Common myeloid progenitor, CD34-positive (primary cell): ENCODE results near the gene SORL1.

Experiments
- CTCF ChIA-PET: fragments of 350-600 bp; sonication (Branson Sonifier 250); formaldehyde crosslinking; loops from one replicate; lab custom pipeline; 2021; ENCODE audit warnings: antibody characterized with exemption; lab: Charles Lee
- POLR2A ChIA-PET: fragments of 350-600 bp; sonication (Branson Sonifier 250); formaldehyde crosslinking; loops from one replicate; lab custom pipeline; 2021; ENCODE audit warnings: antibody characterized with exemption; lab: Charles Lee
- DNase-seq, 3 donors: peaks; one replicate each; pipeline versions ENCODE4 v3.0.0 to v3.0.0-alpha.2; 2013
- H3K27ac ChIP-seq, 2 experiments: 1 replicate in 1 of 2; 2 replicates in 1 of 2; pipeline ENCODE4 v1.7.0; 2013; ENCODE audit warnings: inconsistent platforms in 2 of 2, low read length in 2 of 2, mild to moderate bottlenecking in 2 of 2, low read depth in 1 of 2, moderate library complexity in 1 of 2; ENCODE audit not compliant: severe bottlenecking in 2 of 2, insufficient read depth in 1 of 2, poor library complexity in 1 of 2
- H3K27me3 ChIP-seq, 5 experiments: replicated peaks in 2 of 5; 1 replicate in 3 of 5; 2 replicates in 2 of 5; pipeline versions ENCODE4 v1.6.1 to v1.7.0; 2013; ENCODE audit warnings: low read length in 4 of 5, mild to moderate bottlenecking in 2 of 5, moderate library complexity in 2 of 5, inconsistent platforms in 1 of 5; ENCODE audit not compliant: insufficient read depth in 5 of 5, control insufficient read depth in 4 of 5
- H3K36me3 ChIP-seq, 4 experiments: 1 replicate in 2 of 4; 2 replicates in 2 of 4; pipeline versions ENCODE4 v1.6.1 to v1.7.0; 2013; ENCODE audit warnings: low read length in 3 of 4, control low read depth in 1 of 4, mild to moderate bottlenecking in 1 of 4; ENCODE audit not compliant: control insufficient read depth in 4 of 4, insufficient read depth in 4 of 4
- H3K4me1 ChIP-seq, 4 experiments: 1 replicate in 3 of 4; 2 replicates in 1 of 4; pipeline versions ENCODE4 v1.6.1 to v1.7.1; 2013; ENCODE audit warnings: low read length in 3 of 4, mild to moderate bottlenecking in 3 of 4, control low read depth in 1 of 4, inconsistent platforms in 1 of 4, moderate library complexity in 1 of 4; ENCODE audit not compliant: control insufficient read depth in 4 of 4, insufficient read depth in 4 of 4; ENCODE audit errors: control extremely low read depth in 1 of 4
- H3K4me3 ChIP-seq, 7 experiments: 1 replicate in 4 of 7; 2 replicates in 3 of 7; pipeline versions ENCODE4 v1.5.1 to v1.7.0; 2013; ENCODE audit warnings: mild to moderate bottlenecking in 7 of 7, low read length in 6 of 7, moderate library complexity in 6 of 7, inconsistent platforms in 2 of 7, low read depth in 2 of 7, control low read depth in 1 of 7; ENCODE audit not compliant: insufficient read depth in 4 of 7, control insufficient read depth in 1 of 7; ENCODE audit errors: extremely low read depth in 1 of 7
- H3K9me3 ChIP-seq, 5 experiments: 1 replicate in 4 of 5; 2 replicates in 1 of 5; pipeline versions ENCODE4 v1.6.1 to v1.7.1; 2013; ENCODE audit warnings: low read length in 4 of 5, mild to moderate bottlenecking in 2 of 5, inconsistent platforms in 1 of 5, low read depth in 1 of 5, moderate library complexity in 1 of 5; ENCODE audit not compliant: control insufficient read depth in 4 of 5, insufficient read depth in 2 of 5; ENCODE audit errors: control extremely low read depth in 1 of 5
- WGBS: methylation state at CpG from one replicate; pipeline ENCODE4 v1.1.5; 2013; ENCODE audit not compliant: insufficient coverage; 5-methylcytosine and 5-hydroxymethylcytosine counted together

SORL1 gene

DNA sequence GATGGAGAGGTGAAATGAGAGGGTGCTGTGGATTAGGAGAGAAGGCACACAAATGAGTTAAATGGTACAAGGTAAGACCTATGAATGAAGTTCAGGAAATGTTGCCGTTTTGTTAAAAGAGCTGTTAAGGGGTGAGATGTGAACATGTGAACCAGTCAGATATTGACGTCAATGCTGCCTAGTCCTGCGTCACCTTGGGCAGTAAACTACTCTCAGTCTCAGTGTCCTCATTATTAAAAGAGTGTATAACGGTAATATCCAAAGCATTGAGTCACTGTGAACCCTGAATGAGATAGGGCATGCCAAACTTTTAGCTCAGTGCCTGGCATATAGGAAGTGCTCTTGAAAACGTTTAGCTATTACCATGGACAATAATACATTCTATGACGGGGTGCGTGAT is 33.1 kb downstream of the SORL1 start:
- no peak overlapping the region for H3K27ac ChIP-seq
- no peak for DNase-seq
- no peaks in the 10 kb centered on the region for H3K9me3 ChIP-seq
- peaks cover 16 to 42% (median 39%) of the 10 kb centered on the region in 4 experiments for H3K4me1 ChIP-seq
- WGBS, result 94% methylated on average over 5 of the region's 7 CpGs
- no peak overlapping the region for H3K4me3 ChIP-seq
- ChIA-PET POLR2A (no interaction called here), CTCF (interaction anchor here (0.7 to 2.4 kb wide), 4 partner anchors 17 to 87 kb away, joined by 3 to 10 read pairs (median 6); no protein-coding TSS in a partner anchor)
- no peaks in the 10 kb centered on the region for H3K27me3 ChIP-seq
- peaks cover 26 to 44% (median 37%) of the 10 kb centered on the region in 4 experiments for H3K36me3 ChIP-seq

DNA sequence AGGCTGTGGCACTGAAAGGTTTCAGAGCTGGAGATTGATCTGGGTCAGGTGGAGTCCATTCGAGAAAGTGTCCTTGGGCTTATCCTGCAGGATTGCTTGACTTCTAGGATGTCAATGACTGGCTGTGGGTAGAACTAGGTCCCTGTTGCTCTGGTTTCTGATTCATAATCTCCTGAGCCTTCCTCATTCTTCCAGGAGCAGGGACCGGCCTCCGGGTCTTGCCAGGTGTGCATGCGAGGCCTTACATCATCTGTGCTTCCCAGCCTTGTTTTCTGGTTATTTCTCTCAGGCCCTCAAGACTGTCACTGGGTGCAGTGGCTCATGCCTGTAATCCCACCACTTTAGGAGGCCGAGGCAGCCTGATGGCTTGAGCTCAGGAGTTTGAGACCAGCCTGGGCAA is 33.9 kb downstream of the SORL1 start:
- no peak overlapping the region for H3K4me3 ChIP-seq
- ChIA-PET CTCF (interaction anchor here (1.3 kb wide), 1 partner anchor 26 kb away, joined by 5 read pairs; no protein-coding TSS in a partner anchor), POLR2A (no interaction called here)
- H3K36me3 ChIP-seq, result peaks cover 28 to 49% (median 40%) of the 10 kb centered on the region in 4 experiments
- H3K27me3 ChIP-seq, result no peaks in the 10 kb centered on the region
- 100% methylated on average over 3 of the region's 5 CpGs for WGBS
- DNase-seq, result no peak
- H3K4me1 ChIP-seq, result peaks cover 14 to 36% (median 35%) of the 10 kb centered on the region in 4 experiments
- H3K27ac ChIP-seq, result no peak overlapping the region
- no peaks in the 10 kb centered on the region for H3K9me3 ChIP-seq

DNA sequence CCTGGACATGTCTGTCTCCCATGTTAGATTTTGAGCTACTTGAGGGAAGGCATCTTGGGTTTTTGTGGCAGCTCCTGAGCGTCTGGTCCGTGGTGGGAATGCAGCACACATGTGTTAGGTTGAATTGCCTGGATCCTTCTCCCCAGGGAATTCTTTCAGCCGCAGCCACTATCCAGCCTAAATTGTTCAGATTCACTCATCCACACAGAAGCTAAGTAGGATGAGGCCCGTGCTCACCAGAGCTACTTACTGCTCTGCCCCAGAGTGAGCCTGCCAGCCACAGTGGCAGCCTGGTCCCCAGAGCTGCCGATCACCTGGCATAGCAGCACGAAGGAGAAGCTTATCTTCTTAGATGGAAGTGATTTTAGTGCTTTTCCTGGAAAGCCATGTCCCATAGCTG is 35.1 kb downstream of the SORL1 start:
- ChIA-PET CTCF (interaction anchor here (0.7 to 1.6 kb wide), 5 partner anchors 14 to 101 kb away, joined by 3 to 5 read pairs (median 4); partner anchors contain the start of gene SORL1), POLR2A (no interaction called here)
- no peak for DNase-seq
- H3K27me3 ChIP-seq, result no peaks in the 10 kb centered on the region
- H3K4me3 ChIP-seq, result no peak overlapping the region
- peaks cover 12 to 25% (median 24%) of the 10 kb centered on the region in 4 experiments for H3K4me1 ChIP-seq
- no peak overlapping the region for H3K27ac ChIP-seq
- H3K9me3 ChIP-seq, result no peaks in the 10 kb centered on the region
- 100% methylated on average over 4 of the region's 6 CpGs for WGBS
- H3K36me3 ChIP-seq, result peaks cover 32 to 57% (median 44%) of the 10 kb centered on the region in 4 experiments

DNA sequence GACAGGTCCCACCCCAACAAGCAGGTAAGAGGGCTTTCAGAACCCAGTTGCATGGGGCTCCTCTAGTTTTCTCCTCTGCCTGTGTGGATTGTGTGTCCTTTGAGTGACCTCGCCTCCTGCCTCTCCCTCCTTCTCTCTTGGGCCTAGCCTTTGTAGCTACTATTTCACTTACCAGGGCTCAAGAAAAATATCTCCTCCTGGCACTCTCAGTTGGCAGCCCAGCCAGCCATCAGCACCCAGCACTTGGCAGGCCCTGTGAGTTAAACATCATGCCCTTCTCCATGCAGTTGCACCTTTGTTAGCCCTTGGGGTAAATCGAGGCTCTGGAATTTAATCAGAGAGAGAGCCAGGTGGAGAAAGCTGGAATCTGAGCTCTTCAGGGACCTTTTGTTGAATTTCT is 36.1 kb downstream of the SORL1 start:
- WGBS, result no CpG with 5 or more reads among the region's 2 CpGs
- H3K4me3 ChIP-seq, result no peak overlapping the region
- no peak overlapping the region for H3K27ac ChIP-seq
- CTCF ChIA-PET, result interaction anchor here (1.1 to 1.6 kb wide), 3 partner anchors 15 to 30 kb away, joined by 3 to 5 read pairs (median 4); no protein-coding TSS in a partner anchor
- POLR2A ChIA-PET, result no interaction called here
- no peak for DNase-seq
- peaks cover 9 to 15% (median 15%) of the 10 kb centered on the region in 4 experiments for H3K4me1 ChIP-seq
- H3K27me3 ChIP-seq, result no peaks in the 10 kb centered on the region
- no peaks in the 10 kb centered on the region for H3K9me3 ChIP-seq
- H3K36me3 ChIP-seq, result peaks cover 33 to 59% (median 46%) of the 10 kb centered on the region in 4 experiments

DNA sequence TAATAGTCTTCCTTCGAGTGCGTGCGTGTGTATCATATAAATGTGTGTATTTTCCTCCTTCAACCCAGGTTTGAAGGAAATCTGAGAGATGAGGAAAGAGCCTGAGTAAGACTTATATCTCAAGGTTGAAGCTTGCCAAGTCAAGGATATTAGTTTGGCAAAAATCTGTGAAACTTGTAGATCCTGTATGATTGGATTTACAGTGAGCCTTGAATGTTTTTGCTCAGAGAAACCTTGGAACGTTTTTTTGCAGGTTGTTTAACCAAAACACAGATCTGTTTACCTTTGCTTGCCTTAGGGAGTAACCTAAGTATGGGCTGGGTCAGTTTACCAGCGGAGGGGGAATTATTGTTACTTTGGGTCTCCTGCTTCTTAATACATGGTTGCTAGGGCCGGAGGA is 36.5 kb downstream of the SORL1 start:
- Histone ChIP-seq H3K4me1 (peaks cover 4 to 10% (median 10%) of the 10 kb centered on the region in 4 experiments), H3K36me3 (peaks cover 35 to 60% (median 46%) of the 10 kb centered on the region in 4 experiments), H3K9me3 (no peaks in the 10 kb centered on the region), H3K4me3 (no peak overlapping the region), H3K27ac (no peak overlapping the region), H3K27me3 (no peaks in the 10 kb centered on the region)
- WGBS, result 93% methylated on average over 3 of the region's 6 CpGs
- ChIA-PET CTCF (interaction anchor here (1.6 kb wide), 1 partner anchor 25 kb away, joined by 5 read pairs; no protein-coding TSS in a partner anchor), POLR2A (no interaction called here)
- DNase-seq, result no peak

DNA sequence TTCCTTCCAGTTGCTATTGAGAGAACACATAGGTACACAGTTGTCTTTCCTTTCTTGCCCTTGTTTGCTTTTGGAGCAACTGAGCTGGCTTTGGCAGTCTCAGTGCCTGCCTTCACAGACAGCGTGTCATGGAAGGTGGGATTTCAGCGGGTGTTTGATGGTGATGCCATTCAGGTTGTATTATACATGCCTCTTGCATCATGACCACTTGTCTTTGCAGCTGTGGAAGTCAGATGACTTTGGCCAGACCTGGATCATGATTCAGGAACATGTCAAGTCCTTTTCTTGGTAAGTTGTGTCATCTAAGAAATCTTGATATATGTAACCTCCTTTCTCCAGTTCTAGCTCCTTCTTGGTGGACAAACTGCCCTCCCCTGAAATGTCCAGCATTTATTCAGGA is 37.7 kb downstream of the SORL1 start:
- ChIA-PET POLR2A (no interaction called here), CTCF (interaction anchor here (0.8 to 1.3 kb wide), 3 partner anchors 19 to 25 kb away, joined by 3 read pairs; no protein-coding TSS in a partner anchor)
- no peaks in the 10 kb centered on the region for H3K27me3 ChIP-seq
- no peak overlapping the region for H3K27ac ChIP-seq
- no CpG with 5 or more reads among the region's 2 CpGs for WGBS
- no peaks in the 10 kb centered on the region for H3K9me3 ChIP-seq
- H3K36me3 ChIP-seq, result peaks cover 35 to 60% (median 47%) of the 10 kb centered on the region in 4 experiments
- no peak overlapping the region for H3K4me3 ChIP-seq
- H3K4me1 ChIP-seq, result peaks cover 2 to 8% (median 8%) of the 10 kb centered on the region in 4 experiments
- no peak for DNase-seq

DNA sequence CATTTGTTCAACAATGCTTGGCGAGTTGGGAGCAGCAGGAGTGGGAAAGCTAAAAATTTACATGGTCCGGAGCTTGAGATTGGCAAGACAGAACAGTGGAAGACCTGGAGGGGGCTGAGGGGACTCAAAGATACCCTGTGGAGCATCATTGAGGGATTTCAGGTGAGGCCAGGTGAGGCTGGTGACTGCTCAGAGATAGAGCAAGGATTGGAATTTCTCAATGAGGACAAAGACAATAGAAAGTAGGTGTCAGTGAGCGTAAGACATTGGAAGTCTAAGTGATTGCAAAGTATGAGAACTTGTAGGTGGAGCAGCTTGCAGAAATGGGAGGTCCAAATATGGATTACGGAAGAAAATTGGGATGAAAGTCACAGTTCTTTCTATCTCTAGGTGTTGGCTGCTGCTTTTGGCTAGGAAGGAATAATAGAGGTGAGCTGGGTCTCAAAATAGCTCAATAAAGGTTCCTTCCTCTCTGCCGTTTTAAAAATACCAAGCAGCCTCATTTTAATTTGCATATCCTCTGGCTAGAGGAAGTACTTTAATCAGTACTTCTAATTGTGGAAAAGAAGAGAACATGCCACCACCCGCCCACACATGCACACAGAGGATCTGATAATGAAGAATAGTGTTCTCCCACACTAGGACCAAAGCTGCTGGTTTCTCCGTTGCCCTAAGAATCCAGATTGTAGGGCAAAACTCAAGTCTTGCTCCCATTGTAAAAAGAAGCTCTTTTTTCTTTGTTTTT is 42.4 kb downstream of the SORL1 start:
- peak in 2 of 3 donors; percentile 32 to 53 for DNase-seq
- 91% methylated on average over 4 of the region's 7 CpGs for WGBS
- no peak overlapping the region for H3K27ac ChIP-seq

More for the DNA sequence above, 42.4 kb downstream of the SORL1 start:
- ChIA-PET CTCF (interaction anchor here (1.2 to 3.6 kb wide), 5 partner anchors 11 to 43 kb away, joined by 3 to 12 read pairs (median 6); partner anchors contain the start of gene SORL1), POLR2A (no interaction called here)
- H3K4me1 ChIP-seq, result peaks cover 2 to 13% (median 9%) of the 10 kb centered on the region in 4 experiments
- peak overlapping the region in 1 of 7 experiments; percentile 19 for H3K4me3 ChIP-seq
- peaks cover 28 to 66% (median 51%) of the 10 kb centered on the region in 4 experiments for H3K36me3 ChIP-seq
- no peaks in the 10 kb centered on the region for H3K9me3 ChIP-seq
- H3K27me3 ChIP-seq, result no peaks in the 10 kb centered on the region
